RCC 7860 (cell line): ENCODE data around the gene NHLRC3.
"Not testable (repeated sequence)": the region's sequence is repeated elsewhere in the genome, so short reads cannot be mapped to it uniquely, and the experiment has no call there.

Experiments
- DNase-seq: peaks from one replicate; pipeline ENCODE4 v3.0.0-alpha.2; 2015; ENCODE audit warnings: low spot score
- FAIRE-seq: peaks from 2 replicates; lab custom pipeline; 2012; peaks lifted over from hg19 to GRCh38; lab: Jason Lieb, UNC

NHLRC3 gene

GRCh38 chr13:39037880-39038568 is at the start of gene NHLRC3, which contains the start of gene PROSER1:
Gene NHLRC3, plus strand, starts transcription at chr13:39038456. Its CDS starts 184 bp downstream, at chr13:39038640.
Gene PROSER1, minus strand, starts transcription at chr13:39038089. Its CDS starts 847 bp downstream, at chr13:39037242.
- peak; percentile 51 for FAIRE-seq
- peak; percentile 82 for DNase-seq

DNA sequence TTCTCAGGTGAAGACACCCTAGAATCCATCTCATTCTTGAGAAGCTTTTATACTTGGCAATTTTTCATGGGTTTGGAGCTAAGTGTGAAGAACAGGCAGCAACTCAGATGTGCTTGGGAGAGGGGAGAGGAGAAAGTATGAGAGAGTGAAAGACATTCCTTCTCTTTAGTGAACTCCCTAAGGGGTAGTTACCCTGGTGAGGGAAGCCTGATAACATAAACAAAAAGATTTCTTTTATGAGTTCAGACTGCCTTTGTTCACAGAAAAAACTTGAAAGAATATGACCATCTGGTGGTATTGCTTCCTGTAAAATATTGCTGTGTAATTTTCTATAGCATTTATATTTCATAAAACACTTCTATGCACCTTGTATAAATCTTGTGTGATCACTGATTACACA is 47.6 kb upstream of the NHLRC3 start, which contains the start of gene STOML3:
TSS of gene STOML3 (minus strand) at position 139 of the 400 bp plus-strand sequence. CDS start at position 29, 110 bp downstream.
- FAIRE-seq: no peak

DNA sequence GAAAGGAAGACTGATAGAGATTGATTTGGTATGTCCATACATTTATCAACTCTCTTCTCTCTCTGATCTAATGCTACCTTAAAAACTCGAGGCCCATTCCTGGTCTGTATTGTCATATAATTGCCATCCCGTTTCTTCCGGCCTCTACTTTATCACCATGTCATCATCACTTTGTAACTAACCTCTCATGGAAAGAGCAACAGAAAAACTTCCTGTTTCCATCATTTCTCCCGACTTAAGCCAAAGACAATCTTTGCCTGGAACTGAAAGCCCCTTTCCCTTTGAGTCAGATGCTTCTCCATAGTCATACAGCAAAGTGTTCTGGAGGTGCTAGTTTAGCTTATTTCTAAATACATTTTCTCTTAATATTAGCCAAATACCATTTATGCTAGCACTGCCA is 44.9 kb upstream of the NHLRC3 start:
- DNase-seq (no peak), FAIRE-seq (no peak)

More for the DNA sequence above, 47.6 kb upstream of the NHLRC3 start, which contains the start of gene STOML3:
- DNase-seq: no peak

GRCh38 chr13:38998739-38999138 is 39.5 kb upstream of the NHLRC3 start:
- FAIRE-seq (no peak), DNase-seq (no peak)

DNA sequence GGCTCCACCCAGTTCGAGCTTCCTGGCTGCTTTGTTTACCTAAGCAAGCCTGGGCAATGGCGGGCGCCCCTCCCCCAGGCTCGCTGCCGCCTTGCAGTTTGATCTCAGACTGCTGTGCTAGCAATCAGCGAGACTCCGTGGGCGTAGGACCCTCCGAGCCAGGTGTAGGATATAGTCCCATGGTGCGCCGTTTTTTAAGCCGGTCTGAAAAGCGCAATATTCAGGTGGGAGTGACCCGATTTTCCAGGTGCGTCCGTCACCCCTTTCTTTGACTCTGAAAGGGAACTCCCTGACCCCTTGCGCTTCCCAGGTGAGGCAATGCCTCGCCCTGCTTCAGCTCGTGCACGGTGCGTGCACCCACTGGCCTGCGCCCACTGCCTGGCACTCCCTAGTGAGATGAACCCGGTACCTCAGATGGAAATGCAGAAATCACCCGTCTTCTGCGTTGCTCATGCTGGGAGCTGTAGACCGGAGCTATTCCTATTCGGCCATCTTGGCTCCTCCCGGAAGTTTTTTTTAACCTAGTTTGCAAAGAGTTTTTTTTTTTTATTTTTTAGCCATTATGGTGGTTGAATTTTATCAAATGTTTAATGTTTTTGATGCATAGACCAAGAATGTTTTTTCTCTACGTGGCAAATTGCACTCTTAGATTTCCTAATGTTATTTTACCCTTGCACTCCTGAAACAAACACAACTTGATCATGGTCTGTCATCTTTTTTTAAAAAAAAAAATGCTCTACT is 31.7 kb upstream of the NHLRC3 start:
- not testable (repeated sequence) for DNase-seq, FAIRE-seq

GRCh38 chr13:39012608-39013007 is 25.6 kb upstream of the NHLRC3 start:
- DNase-seq (no peak), FAIRE-seq (no peak)

GRCh38 chr13:39013462-39013861 is 24.8 kb upstream of the NHLRC3 start:
- FAIRE-seq: no peak
- DNase-seq: no peak

GRCh38 chr13:39016087-39016486 is 22.2 kb upstream of the NHLRC3 start:
- FAIRE-seq: no peak

GRCh38 chr13:39016787-39017186 is 21.5 kb upstream of the NHLRC3 start:
- DNase-seq (no peak), FAIRE-seq (no peak)

More at GRCh38 chr13:39016087-39016486, 22.2 kb upstream of the NHLRC3 start:
- no peak for DNase-seq

- no peak for DNase-seq
- no peak for FAIRE-seq
These were observed 17.3 kb upstream of the NHLRC3 start for GRCh38 chr13:39020853-39021462.

- no peak for FAIRE-seq
- no peak for DNase-seq
These were observed 14.9 kb upstream of the NHLRC3 start for GRCh38 chr13:39023316-39023715.

- no peak for FAIRE-seq
These were observed 14.5 kb upstream of the NHLRC3 start for GRCh38 chr13:39023761-39024160.

DNA sequence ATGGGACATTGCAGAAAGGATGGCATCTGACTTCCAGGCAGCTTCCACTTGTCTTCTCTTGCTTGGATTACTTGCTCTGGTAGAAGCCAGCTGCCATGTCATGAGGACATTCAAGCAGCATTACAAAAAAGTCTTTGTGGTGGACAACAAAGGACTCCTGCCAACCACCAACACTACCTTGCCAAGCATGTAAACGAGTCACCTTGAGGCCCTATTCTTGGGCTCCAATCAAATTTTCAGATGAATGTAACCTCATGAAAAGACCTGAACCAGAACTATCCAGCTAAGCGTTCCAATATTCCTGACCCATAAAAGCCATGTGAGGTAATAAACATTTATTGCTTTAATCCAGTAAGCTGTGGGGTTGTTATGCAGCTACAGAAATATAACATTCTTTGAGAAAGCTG is 12.8 kb upstream of the NHLRC3 start:
- DNase-seq (no peak), FAIRE-seq (no peak)

More at GRCh38 chr13:39023761-39024160, 14.5 kb upstream of the NHLRC3 start:
- DNase-seq: no peak

GRCh38 chr13:39032150-39032549 is 6.1 kb upstream of the NHLRC3 start:
- FAIRE-seq: no peak
- no peak for DNase-seq

- DNase-seq: no peak
- FAIRE-seq: no peak
These were observed 4.2 kb upstream of the NHLRC3 start for GRCh38 chr13:39034085-39034484.

DNA sequence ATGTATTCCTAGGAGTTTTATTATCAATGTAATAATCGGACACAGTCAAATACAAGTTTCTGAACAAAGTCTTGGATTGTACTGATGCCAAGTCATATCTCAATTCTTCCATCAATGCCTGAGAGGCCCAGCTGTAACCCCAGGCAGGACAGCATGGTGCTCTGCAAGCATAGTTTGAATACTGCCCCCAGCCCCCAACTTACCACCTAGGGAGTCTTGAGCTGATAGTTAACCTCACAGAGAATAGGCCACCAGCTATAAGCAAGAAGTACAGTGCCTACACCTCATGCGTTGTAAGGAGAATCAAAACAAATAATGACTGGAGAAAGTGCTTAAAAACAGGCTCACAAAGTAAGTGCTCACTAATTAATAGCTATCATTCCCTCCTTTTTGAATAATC is 3.1 kb upstream of the NHLRC3 start:
- FAIRE-seq (no peak), DNase-seq (no peak)

GRCh38 chr13:39035799-39036198 is 2.5 kb upstream of the NHLRC3 start:
- FAIRE-seq (no peak), DNase-seq (no peak)

DNA sequence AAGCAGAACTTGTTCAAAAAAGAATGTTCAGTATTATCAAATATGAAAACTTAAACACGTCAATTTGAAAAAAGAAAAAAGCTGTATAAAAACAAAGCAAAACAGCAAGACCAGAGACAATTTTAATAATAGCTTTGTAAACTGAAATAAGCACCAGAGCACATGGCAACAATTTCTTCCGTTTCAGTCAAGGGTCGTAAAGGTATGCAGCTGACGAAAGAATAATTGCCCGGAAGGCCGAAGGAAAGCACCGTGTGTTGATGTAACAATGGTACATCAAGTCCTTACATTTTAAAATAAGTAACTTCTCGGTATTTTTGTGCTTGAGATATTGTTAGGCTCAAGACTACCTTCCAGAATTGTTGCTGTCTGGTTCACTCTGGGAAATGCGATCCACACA is 2.0 kb upstream of the NHLRC3 start:
- DNase-seq (no peak), FAIRE-seq (no peak)

- FAIRE-seq (no peak), DNase-seq (no peak)
These were observed 811 bp upstream of the NHLRC3 start for GRCh38 chr13:39037410-39037879.

- no peak for DNase-seq
- no peak for FAIRE-seq
These were observed 344 bp downstream of the NHLRC3 start for GRCh38 chr13:39038569-39039030.

GRCh38 chr13:39039041-39039440 is 785 bp downstream of the NHLRC3 start:
- no peak for DNase-seq
- FAIRE-seq: no peak
